GM23338 (cell line): ENCODE data around the gene KCNQ1OT1.

Experiments
- CREB1 ChIP-seq: fragments of 250-450 bp; sonication (Bioruptor Pico); IDR thresholded peaks from 2 replicates; pipeline ENCODE4 v1.5.0; 2020; ENCODE audit warnings: low read depth, mild to moderate bottlenecking, moderate library complexity
- CTCF ChIP-seq, 2 experiments: fragments of 200-600 bp in 1 of 2; sonication (generic) in 1 of 2; conservative IDR thresholded peaks; 2 replicates each; pipeline versions ENCODE4 v1.5.1 to v1.6.1; 2016 to 2017; ENCODE audit warnings: antibody characterized with exemption in 2 of 2, low read depth in 2 of 2, mild to moderate bottlenecking in 2 of 2, moderate library complexity in 1 of 2
- ETS1 ChIP-seq: IDR thresholded peaks from 2 replicates; pipeline ENCODE4 v1.6.1; 2016; ENCODE audit warnings: antibody characterized with exemption
- EZH2 ChIP-seq: fragments of 200-600 bp; sonication (generic); IDR thresholded peaks from one replicate; pipeline ENCODE4 v1.8.0; 2017; ENCODE audit warnings: antibody characterized with exemption, mild to moderate bottlenecking, low read depth; ENCODE audit not compliant: unreplicated experiment
- EZH2phosphoT487 ChIP-seq: fragments of 200-600 bp; sonication (generic); IDR thresholded peaks from one replicate; pipeline ENCODE4 v1.8.1; 2018; ENCODE audit warnings: antibody characterized with exemption; ENCODE audit not compliant: unreplicated experiment
- JUNB ChIP-seq: IDR thresholded peaks from one replicate; pipeline ENCODE4 v1.6.1; 2016; ENCODE audit warnings: antibody characterized with exemption; ENCODE audit not compliant: unreplicated experiment
- NANOG ChIP-seq: IDR thresholded peaks from 2 replicates; pipeline ENCODE4 v1.6.1; 2016; ENCODE audit warnings: antibody characterized with exemption, borderline replicate concordance
- POLR2AphosphoS5 ChIP-seq: IDR thresholded peaks from 2 replicates; pipeline ENCODE4 v1.6.1; 2016; ENCODE audit warnings: antibody characterized with exemption, low read depth
- REST ChIP-seq: IDR thresholded peaks from one replicate; pipeline ENCODE4 v1.6.1; 2018; ENCODE audit warnings: antibody characterized with exemption; ENCODE audit not compliant: unreplicated experiment
- STAT1 ChIP-seq: IDR thresholded peaks from one replicate; pipeline ENCODE4 v1.6.1; 2016; ENCODE audit warnings: antibody characterized with exemption; ENCODE audit not compliant: unreplicated experiment
- ZNF114 ChIP-seq: fragments of 250-450 bp; sonication (Bioruptor Pico); IDR thresholded peaks from 2 replicates; pipeline ENCODE4 v1.5.0; 2020; ENCODE audit warnings: mild to moderate bottlenecking, moderate library complexity
- ZNF462 ChIP-seq: fragments of 250-450 bp; sonication (Bioruptor Pico); IDR thresholded peaks from 2 replicates; pipeline ENCODE4 v1.5.0; 2020; ENCODE audit warnings: mild to moderate bottlenecking, moderate library complexity

- TF ChIP-seq REST (no peak), POLR2AphosphoS5 (no peak), CTCF (conservative IDR thresholded peaks at IDR 0.05; ENCODE audit: low read depth in 2 of 2) (no peak), JUNB (no peak), EZH2phosphoT487 (no peak), ETS1 (no peak), CREB1 (no peak), STAT1 (no peak), EZH2 (no peak), ZNF462 (CRISPR knock-in tag) (no peak), NANOG (no peak), ZNF114 (CRISPR knock-in tag) (no peak)
These were observed 5.3 kb upstream of the KCNQ1OT1 start for GRCh38 chr11:2704896-2705606.
